HFFc6 (cell line): ENCODE results near the gene RBMS1. TPM values are rescaled to one million over a fixed set of nuclear protein-coding genes. Genes with fewer than 3 reads are reported as not detected.

Source experiments
- DNase-seq: peaks from one replicate; pipeline ENCODE4 v3.0.0-alpha.2; 2018
- H3K27ac Mint-ChIP-seq: 2 replicates; pipeline ENCODE4 v1.8.0; 2020; ENCODE audit warnings: mild to moderate bottlenecking, mixed read lengths
- H3K27me3 Mint-ChIP-seq: 2 replicates; pipeline ENCODE4 v1.8.0; 2021; ENCODE audit warnings: mild to moderate bottlenecking, moderate library complexity, mixed read lengths; ENCODE audit not compliant: insufficient read depth
- H3K36me3 Mint-ChIP-seq: 2 replicates; pipeline ENCODE4 v1.8.0; 2021; ENCODE audit warnings: low read depth, mixed read lengths
- H3K4me1 Mint-ChIP-seq: 2 replicates; pipeline ENCODE4 v1.8.0; 2020; ENCODE audit warnings: low read depth, mixed read lengths
- H3K4me3 Mint-ChIP-seq: 2 replicates; pipeline ENCODE4 v1.8.0; 2020; ENCODE audit warnings: mild to moderate bottlenecking, moderate library complexity, mixed read lengths
- H3K9me3 Mint-ChIP-seq: 2 replicates; pipeline ENCODE4 v1.8.0; 2020; ENCODE audit warnings: mild to moderate bottlenecking, mixed read lengths
- CTCF ChIP-seq: fragments of 200-600 bp; sonication (generic); IDR thresholded peaks from 2 replicates; pipeline ENCODE4 v1.5.0; 2021; ENCODE audit warnings: antibody characterized with exemption, mild to moderate bottlenecking
- total RNA-seq, 6 experiments: library from RNA; stranded (reverse); fragmentation: NEBNext Ultra II Directional; extraction: Animal tissue kit (Norgen Biotek cat#: 25700); gene quantifications; 2 replicates in 1 of 6; 3 replicates in 5 of 6; pipeline ENCODE4 v1.2.3, GENCODE V29; 2021

RBMS1 gene
- total RNA-seq, 6 experiments from 2014 or later = 88.7 to 111 (median 96.1) TPM

- no peak overlapping the region for H3K4me3 Mint-ChIP-seq
- H3K36me3 Mint-ChIP-seq = peaks cover 8% of the 10 kb centered on the region; the same call in 1 of the 2 replicates
- no peak overlapping the region for H3K27ac Mint-ChIP-seq
- H3K27me3 Mint-ChIP-seq = no peaks in the 10 kb centered on the region
- H3K4me1 Mint-ChIP-seq = peaks cover 74% of the 10 kb centered on the region
- TF ChIP-seq CTCF = no peak
- no peaks in the 10 kb centered on the region for H3K9me3 Mint-ChIP-seq
- no peak for DNase-seq
Observed at GRCh38 chr2:160477032-160477431, 16.6 kb downstream of the RBMS1 start.

- peaks cover 83% of the 10 kb centered on the region for H3K4me1 Mint-ChIP-seq
- H3K9me3 Mint-ChIP-seq = no peaks in the 10 kb centered on the region
- TF ChIP-seq CTCF = no peak
- peak overlapping the region; percentile 59 for H3K4me3 Mint-ChIP-seq
- peaks cover 8% of the 10 kb centered on the region; the same call in 1 of the 2 replicates for H3K36me3 Mint-ChIP-seq
- H3K27ac Mint-ChIP-seq = peak overlapping the region; percentile 61
- no peak for DNase-seq
- H3K27me3 Mint-ChIP-seq = no peaks in the 10 kb centered on the region
Observed at GRCh38 chr2:160474891-160475787, 18.5 kb downstream of the RBMS1 start.

- Mint-ChIP-seq H3K4me1 (peaks cover 85% of the 10 kb centered on the region), H3K36me3 (peaks cover 8% of the 10 kb centered on the region; the same call in 1 of the 2 replicates), H3K27me3 (no peaks in the 10 kb centered on the region), H3K9me3 (no peaks in the 10 kb centered on the region), H3K27ac (peak overlapping the region; percentile 79; the same call in 1 of the 2 replicates), H3K4me3 (no peak overlapping the region)
- DNase-seq = no peak
- TF ChIP-seq CTCF = no peak
Observed at GRCh38 chr2:160474319-160474645, 19.3 kb downstream of the RBMS1 start.

GRCh38 chr2:160473468-160474318 lies 19.9 kb downstream of the RBMS1 start:
- peak overlapping the region; percentile 79 for H3K27ac Mint-ChIP-seq
- H3K27me3 Mint-ChIP-seq = no peaks in the 10 kb centered on the region
- no peaks in the 10 kb centered on the region for H3K9me3 Mint-ChIP-seq
- no peak for TF ChIP-seq CTCF
- H3K4me1 Mint-ChIP-seq = peaks cover 83% of the 10 kb centered on the region
- no peak for DNase-seq
- H3K4me3 Mint-ChIP-seq = no peak overlapping the region; the same call in 1 of the 2 replicates
- peaks cover 8% of the 10 kb centered on the region; the same call in 1 of the 2 replicates for H3K36me3 Mint-ChIP-seq

- TF ChIP-seq CTCF = no peak
- H3K4me3 Mint-ChIP-seq = peak overlapping the region; percentile 53
- peaks cover 76% of the 10 kb centered on the region for H3K4me1 Mint-ChIP-seq
- peaks cover 5% of the 10 kb centered on the region; the same call in 1 of the 2 replicates for H3K36me3 Mint-ChIP-seq
- no peaks in the 10 kb centered on the region for H3K9me3 Mint-ChIP-seq
- peak; percentile 46 for DNase-seq
- H3K27me3 Mint-ChIP-seq = no peaks in the 10 kb centered on the region
- peak overlapping the region; percentile 79 for H3K27ac Mint-ChIP-seq
Observed at GRCh38 chr2:160472839-160473251, 20.8 kb downstream of the RBMS1 start.
